Mucosa of rectum (tissue), 2 donors: ENCODE measurements around the gene EFCAB6.

Experiments used
- H3K27ac ChIP-seq, 2 donors: one replicate each; pipeline ENCODE4 v1.7.0; 2013; ENCODE audit warnings: inconsistent platforms in 2 of 2, low read depth in 2 of 2, low read length in 2 of 2
- H3K27me3 ChIP-seq, 2 donors: one replicate each; pipeline ENCODE4 v1.7.0; 2013; ENCODE audit warnings: low read length in 2 of 2; ENCODE audit not compliant: control insufficient read depth in 2 of 2, insufficient read depth in 2 of 2
- H3K36me3 ChIP-seq, 2 donors: one replicate each; pipeline ENCODE4 v1.7.0; 2013; ENCODE audit warnings: low read length in 2 of 2; ENCODE audit not compliant: control insufficient read depth in 2 of 2, insufficient read depth in 2 of 2
- H3K4me1 ChIP-seq, 2 donors: one replicate each; pipeline ENCODE4 v1.7.0; 2013; ENCODE audit warnings: low read length in 2 of 2, mild to moderate bottlenecking in 1 of 2; ENCODE audit not compliant: control insufficient read depth in 2 of 2, insufficient read depth in 2 of 2
- H3K4me3 ChIP-seq, 2 donors: one replicate each; pipeline ENCODE4 v1.7.0; 2013; ENCODE audit warnings: low read length in 2 of 2
- H3K9ac ChIP-seq, 2 donors: one replicate each; pipeline ENCODE4 v1.7.0; 2013; ENCODE audit warnings: low read length in 2 of 2, low read depth in 1 of 2, mild to moderate bottlenecking in 1 of 2
- H3K9me3 ChIP-seq, 2 donors: one replicate each; pipeline ENCODE4 v1.7.0; 2013; ENCODE audit warnings: low read length in 2 of 2; ENCODE audit not compliant: control insufficient read depth in 2 of 2
- donor health status: healthy.
- donor health status: Normal muscosa, but diverticular disease.

Gene EFCAB6

DNA sequence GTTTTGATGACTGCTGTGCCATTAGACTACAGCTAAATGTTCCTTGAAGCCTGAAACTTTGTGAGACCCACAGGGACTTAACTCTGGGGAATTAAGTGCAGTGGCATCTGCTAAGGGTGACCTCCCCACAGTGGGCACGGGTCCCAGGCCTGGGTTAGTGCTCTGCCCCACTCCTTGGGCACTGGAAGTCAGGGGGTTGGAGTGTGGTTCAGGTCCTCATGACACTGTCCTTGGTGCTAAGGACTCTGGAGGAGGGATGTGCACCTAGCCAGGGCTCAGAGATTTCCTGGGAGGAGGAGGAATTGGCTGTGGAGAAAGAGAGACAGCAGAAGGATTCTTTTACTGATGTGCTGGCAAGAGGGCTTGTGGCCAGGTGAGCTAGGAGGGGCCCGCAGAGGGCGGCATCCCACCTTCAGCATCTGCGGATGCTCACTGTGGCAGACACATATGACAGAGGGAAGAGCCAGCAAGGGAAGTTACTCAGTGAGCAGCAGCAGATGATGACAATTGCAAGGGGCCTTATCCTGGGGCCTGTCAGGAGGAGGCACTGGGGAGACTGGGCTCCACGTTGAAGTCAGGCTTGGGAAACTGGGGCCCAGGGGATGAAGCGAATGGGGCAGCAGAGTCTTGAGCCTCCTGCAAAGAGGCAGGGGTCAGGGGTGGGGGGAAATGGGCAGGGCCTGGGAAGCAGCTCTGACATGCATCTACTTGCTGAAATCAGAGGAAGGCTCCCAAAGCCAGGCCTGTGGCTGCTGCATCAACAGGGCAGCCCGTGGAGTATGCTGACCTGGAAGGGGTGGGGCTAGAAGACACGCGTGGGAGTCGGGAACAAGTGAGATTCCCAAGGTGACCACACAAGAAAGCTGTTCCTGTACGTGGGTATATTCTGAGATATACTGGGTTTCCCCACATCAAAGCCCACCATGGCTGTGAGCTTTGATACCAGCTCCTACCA lies 256.3 kb downstream of the EFCAB6 start:
- Histone ChIP-seq H3K9me3 (no peaks in the 10 kb centered on the region), H3K27me3 (no peaks in the 10 kb centered on the region), H3K36me3 (no peaks in the 10 kb centered on the region), H3K27ac (no peak overlapping the region), H3K4me3 (no peak overlapping the region), H3K9ac (no peak overlapping the region), H3K4me1 (no peaks in the 10 kb centered on the region)

DNA sequence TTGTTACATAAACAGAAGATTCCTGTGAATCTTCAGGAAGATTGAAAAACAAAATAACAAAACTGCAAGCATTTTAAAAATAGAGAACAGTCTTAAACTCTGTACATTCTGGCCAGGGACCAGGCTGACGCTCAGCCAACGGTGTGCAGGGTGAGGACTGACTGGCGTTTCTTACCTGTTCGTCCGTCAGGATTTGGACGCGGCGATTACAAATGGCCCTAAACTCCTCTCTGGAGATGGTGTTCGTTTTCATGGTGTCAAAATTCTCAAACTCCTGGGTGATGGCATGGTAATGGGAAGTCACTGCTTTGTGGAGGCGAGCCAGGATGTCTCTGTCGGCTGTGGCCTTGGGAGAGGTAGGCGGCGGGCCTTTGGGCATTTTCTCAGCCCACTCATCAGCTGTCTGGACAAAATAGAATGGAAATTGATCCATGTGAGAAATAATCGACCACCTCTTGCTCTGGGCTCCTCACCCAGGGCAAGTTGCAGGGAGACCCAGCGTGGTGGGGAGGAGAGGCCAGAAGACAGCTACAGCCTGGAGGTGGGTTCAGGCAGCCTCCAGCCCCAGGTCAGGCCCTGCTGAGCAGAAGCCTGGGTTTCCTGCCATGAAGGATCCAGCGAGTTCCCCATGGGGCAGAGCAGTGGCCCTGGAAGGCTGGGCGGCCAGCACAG lies 257.3 kb downstream of the EFCAB6 start:
- no peaks in the 10 kb centered on the region for H3K4me1 ChIP-seq
- H3K27me3 ChIP-seq: no peaks in the 10 kb centered on the region
- no peak overlapping the region for H3K4me3 ChIP-seq
- H3K9ac ChIP-seq: no peak overlapping the region
- H3K36me3 ChIP-seq: no peaks in the 10 kb centered on the region
- no peak overlapping the region for H3K27ac ChIP-seq
- no peaks in the 10 kb centered on the region for H3K9me3 ChIP-seq

DNA sequence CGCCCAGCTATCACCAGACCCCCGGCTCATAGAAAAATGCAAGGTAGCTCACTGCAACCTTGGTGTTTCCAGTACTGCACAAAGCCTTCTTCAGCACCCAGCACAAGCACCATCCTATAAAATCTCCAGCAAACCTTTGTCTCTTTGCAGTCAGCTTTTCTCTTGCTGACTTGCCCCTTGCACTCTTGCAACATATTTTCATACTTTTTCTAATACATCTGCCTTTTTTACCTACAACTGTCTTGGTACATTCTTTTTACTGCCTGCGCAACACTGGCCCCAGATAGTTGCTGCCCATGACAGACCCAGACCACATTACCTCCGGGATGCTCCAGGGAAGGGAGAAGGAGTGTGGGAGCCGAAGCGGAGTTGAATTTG lies 257.9 kb downstream of the EFCAB6 start:
- Histone ChIP-seq H3K9me3 (no peaks in the 10 kb centered on the region), H3K27me3 (no peaks in the 10 kb centered on the region), H3K36me3 (no peaks in the 10 kb centered on the region), H3K27ac (no peak overlapping the region), H3K4me1 (no peaks in the 10 kb centered on the region), H3K9ac (no peak overlapping the region), H3K4me3 (no peak overlapping the region)

DNA sequence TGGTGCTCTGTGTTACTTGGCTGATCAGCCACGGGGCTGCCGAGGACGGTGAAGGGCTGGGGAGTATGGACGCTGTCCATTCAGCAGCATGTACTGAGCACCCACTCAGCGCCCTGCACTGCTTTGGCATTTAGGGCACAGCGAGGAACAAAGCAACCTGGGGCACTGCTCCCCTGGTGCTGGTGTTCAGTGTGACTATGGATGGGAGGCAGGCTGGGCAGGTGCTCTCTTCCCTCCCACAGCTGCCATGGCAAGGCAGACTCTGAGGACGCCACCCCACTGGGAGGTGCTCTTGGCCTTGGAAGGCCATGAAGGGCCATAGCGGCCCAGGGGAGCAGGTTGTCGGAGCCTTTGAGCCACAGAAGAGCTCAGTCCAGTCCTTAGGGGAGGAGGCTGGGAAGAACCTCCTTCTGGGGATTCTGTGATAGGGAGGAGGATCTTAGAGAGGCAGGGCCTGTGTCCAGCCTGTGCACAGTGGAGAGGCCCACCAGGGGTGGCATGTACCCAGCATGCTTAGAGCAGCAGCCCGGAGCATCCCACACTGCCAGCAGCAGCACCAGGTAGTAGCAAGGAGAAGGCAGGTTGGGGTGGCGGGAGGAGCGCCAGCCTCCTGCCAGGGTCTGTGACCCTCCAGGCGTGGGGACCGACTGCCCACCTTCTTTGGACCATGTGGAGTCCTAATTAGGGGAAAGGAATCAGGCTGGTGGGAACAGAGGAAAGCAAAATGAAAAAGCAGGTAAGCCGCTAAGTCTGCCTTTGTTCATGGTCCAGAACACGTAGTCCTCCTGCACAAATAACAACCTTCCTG lies 258.4 kb downstream of the EFCAB6 start:
- Histone ChIP-seq H3K36me3 (no peaks in the 10 kb centered on the region), H3K4me1 (no peaks in the 10 kb centered on the region)

DNA sequence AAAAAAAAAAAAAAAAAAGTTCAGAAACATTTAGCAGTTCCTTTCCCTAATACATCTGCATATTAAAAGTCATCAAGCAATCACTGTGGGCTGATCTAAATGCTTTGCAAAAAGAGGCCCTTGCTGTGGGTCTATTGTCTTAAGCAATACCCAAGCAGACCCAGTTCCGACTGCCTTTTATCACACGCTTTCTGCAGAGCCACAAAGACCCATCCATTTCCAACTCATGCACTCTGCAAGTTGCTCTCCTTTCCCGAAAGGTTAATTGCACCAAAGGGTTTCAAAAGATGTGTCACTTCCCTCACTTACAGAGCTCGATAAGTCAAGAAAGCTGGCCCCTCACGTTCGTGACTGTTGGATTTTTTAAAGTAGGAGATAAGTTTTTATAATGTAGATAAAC lies 261.4 kb downstream of the EFCAB6 start:
- H3K9me3 ChIP-seq: no peaks in the 10 kb centered on the region
- H3K9ac ChIP-seq: no peak overlapping the region
- no peak overlapping the region for H3K4me3 ChIP-seq
- no peaks in the 10 kb centered on the region for H3K36me3 ChIP-seq
- no peaks in the 10 kb centered on the region for H3K4me1 ChIP-seq
- no peak overlapping the region for H3K27ac ChIP-seq
- H3K27me3 ChIP-seq: no peaks in the 10 kb centered on the region

More for the DNA sequence above, 258.4 kb downstream of the EFCAB6 start:
- Histone ChIP-seq H3K4me3 (no peak overlapping the region), H3K9ac (no peak overlapping the region), H3K9me3 (no peaks in the 10 kb centered on the region), H3K27me3 (no peaks in the 10 kb centered on the region), H3K27ac (no peak overlapping the region)

DNA sequence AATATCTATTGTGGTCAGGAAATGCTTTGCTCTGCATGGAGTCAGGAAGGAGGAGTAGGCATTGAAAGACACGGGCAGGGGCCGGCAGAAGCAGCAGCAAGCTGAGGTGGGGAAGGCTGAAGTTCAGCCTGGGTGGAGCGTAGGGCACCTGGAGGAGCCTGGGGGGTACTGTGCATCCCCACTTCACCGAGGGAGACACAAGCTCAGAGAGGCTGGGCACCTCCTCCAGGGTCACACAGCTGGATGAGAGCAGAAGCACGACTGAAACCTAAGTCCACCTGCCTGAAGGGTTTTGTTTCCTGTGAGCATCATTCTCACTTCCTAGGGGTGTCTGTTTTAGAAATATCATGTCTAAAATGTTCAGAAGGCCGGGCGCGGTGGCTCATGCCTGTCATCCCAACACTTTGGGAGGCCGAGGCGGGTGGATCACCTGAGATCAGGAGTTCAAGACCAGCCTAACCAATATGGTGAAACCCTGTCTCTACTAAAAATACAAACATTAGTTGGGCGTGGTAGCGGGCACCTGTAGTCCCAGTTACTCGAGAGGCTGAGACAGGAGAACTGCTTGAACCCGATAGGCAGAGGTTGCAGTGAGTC lies 262.0 kb downstream of the EFCAB6 start:
- Histone ChIP-seq H3K9me3 (no peaks in the 10 kb centered on the region), H3K27ac (no peak overlapping the region), H3K4me1 (no peaks in the 10 kb centered on the region), H3K9ac (no peak overlapping the region), H3K36me3 (no peaks in the 10 kb centered on the region), H3K27me3 (no peaks in the 10 kb centered on the region), H3K4me3 (no peak overlapping the region)

DNA sequence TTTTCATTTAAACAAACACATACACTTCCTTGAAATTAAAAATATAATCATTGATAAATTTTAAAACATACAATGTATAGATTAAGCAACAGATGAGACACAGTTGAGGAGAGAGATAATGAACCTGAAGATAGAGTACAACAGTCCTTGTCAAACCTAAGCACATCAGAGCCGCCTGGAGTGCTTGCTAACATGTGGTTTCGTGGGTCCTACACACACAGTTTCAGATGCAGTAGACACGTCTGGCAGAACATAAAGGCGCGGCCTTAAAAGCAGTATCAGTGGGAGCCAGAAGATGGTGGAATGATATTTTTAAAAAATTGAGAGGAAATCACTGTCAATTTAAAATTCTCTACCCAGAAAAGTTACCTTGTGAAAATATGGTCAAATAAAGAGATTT lies 265.9 kb downstream of the EFCAB6 start:
- H3K27ac ChIP-seq: no peak overlapping the region
- no peaks in the 10 kb centered on the region for H3K36me3 ChIP-seq
- no peak overlapping the region for H3K9ac ChIP-seq
- no peaks in the 10 kb centered on the region for H3K9me3 ChIP-seq
- no peak overlapping the region for H3K4me3 ChIP-seq
- H3K4me1 ChIP-seq: no peaks in the 10 kb centered on the region
- no peaks in the 10 kb centered on the region for H3K27me3 ChIP-seq

DNA sequence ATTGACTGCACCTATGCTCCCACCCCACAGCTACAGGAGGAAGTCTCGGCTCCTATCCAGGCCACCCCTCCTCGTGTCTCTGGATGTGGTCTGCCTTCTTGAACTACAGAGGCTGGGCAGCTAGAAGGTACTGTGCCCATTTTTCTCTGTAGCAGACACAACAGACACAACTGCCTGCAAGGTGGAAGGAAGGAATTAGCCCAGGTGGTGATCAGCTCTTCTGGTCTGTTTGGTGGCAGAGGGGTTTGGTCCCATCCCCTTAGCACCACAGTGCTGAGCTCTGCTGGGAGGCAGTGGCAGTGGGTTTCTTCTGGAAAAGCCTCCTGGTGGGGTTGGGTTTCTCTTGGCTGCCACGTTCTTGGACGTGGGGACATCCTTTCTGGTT lies 267.8 kb downstream of the EFCAB6 start:
- no peaks in the 10 kb centered on the region for H3K27me3 ChIP-seq

DNA sequence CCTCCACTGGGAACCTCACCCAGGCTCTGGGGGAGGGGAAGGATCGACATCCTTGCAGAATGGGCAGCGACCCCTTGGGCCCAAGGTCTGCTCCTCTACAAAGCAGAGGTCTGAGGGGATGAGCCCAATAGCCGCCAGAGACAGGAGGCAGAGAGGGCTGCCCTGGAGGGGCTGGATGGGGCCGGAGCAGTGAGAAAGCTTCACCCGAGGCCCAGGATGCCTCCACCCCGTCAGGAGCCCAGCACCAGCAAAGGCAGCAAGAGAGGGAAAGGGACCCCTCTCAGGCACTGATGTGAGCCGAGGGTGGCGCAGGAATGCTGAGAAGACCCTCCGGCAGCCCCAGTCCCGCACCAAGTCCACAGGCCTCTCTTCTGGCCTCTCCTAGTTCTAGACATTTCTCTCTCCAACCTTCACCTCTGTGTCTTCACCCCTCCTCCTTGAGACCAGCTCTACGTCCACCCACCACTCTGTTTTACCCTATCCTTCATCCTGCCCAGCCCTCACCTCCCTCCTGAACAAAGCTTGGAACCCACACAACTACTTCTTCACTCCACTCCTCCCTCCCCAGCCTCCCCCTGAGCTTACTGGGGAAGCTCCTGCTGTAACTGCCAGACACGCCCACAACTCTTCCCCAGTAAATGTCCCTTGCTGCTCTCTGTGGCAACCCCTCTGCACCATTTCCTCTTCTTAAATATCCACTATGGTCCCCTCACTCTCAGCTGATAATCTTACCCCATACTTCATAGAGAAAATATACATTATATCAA lies 268.4 kb downstream of the EFCAB6 start:
- H3K27me3 ChIP-seq: no peaks in the 10 kb centered on the region
- H3K4me1 ChIP-seq: no peaks in the 10 kb centered on the region
- no peaks in the 10 kb centered on the region for H3K36me3 ChIP-seq
- no peaks in the 10 kb centered on the region for H3K9me3 ChIP-seq
- H3K9ac ChIP-seq: no peak overlapping the region
- H3K27ac ChIP-seq: no peak overlapping the region
- H3K4me3 ChIP-seq: no peak overlapping the region

More for the DNA sequence above, 267.8 kb downstream of the EFCAB6 start:
- H3K4me3 ChIP-seq: no peak overlapping the region
- H3K27ac ChIP-seq: no peak overlapping the region
- H3K36me3 ChIP-seq: no peaks in the 10 kb centered on the region
- no peak overlapping the region for H3K9ac ChIP-seq
- no peaks in the 10 kb centered on the region for H3K9me3 ChIP-seq
- H3K4me1 ChIP-seq: no peaks in the 10 kb centered on the region
